HG02870 (cell line): ENCODE measurements around the gene ZFP36.
"Not testable (repeated sequence)": the region's sequence is repeated elsewhere in the genome, so short reads cannot be mapped to it uniquely, and the experiment has no call there.

ENCODE experiments used
- ATAC-seq: cut with Tn5 transposase; IDR thresholded peaks from one replicate; pipeline ENCODE4 v1.9.1; 2021; ENCODE audit warnings: mild to moderate bottlenecking, moderate library complexity; ENCODE audit not compliant: unreplicated experiment

The ZFP36 gene

DNA sequence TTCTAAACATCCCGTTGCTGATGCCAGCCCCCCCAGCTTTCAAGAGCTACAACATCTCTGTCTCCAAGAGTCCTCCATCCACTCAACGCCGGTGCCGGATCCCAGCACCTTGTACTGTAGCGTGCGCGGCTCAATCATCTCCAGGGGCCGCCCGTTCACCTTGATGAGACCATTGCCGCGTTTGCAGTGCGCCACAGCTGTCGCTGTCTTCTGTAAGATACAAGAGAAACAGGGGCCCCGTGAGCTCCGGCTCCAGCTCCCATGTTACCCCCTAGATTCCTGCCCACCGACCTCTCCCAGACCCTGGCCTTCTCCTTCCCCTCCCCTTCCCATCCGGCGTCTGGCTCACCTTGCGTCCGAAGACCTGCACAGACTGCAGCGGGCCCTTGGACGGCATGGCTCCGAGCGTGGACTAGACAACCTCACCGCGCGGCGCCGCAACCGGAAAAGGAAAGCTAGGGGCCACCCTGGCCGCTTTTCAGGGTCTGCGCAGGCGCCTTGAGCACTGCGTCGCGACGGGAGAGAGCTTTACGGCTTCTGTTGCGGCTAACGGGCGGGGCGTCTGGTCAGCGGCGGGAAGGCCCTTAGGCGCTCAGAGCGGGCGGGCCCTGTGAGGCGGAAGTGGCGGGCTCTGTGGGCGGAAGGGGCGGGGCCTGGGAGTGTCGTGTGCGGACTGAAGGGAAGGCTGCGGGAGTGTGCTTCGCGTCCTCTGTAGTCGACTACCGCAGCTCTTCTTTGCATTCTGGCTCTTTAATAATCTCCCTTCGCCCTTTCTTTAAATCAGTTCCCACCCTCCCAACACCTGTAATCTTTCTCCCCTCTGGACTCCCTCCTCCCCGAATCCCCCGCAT, 29.1 kb downstream of the ZFP36 start, which contains the start of gene RPS16:
RPS16 (minus strand) TSS at position 451 of the 851 bp plus-strand sequence; CDS start at position 397, 54 bp downstream.
- ATAC-seq: peak; percentile 67

- ATAC-seq: no peak
Observed at GRCh38 chr19:39436350-39436716, 29.7 kb downstream of the ZFP36 start.

GRCh38 chr19:39438270-39438934, 31.8 kb downstream of the ZFP36 start:
- ATAC-seq: no peak

- no peak for ATAC-seq
Observed at GRCh38 chr19:39444598-39445195, 38.0 kb downstream of the ZFP36 start.

DNA sequence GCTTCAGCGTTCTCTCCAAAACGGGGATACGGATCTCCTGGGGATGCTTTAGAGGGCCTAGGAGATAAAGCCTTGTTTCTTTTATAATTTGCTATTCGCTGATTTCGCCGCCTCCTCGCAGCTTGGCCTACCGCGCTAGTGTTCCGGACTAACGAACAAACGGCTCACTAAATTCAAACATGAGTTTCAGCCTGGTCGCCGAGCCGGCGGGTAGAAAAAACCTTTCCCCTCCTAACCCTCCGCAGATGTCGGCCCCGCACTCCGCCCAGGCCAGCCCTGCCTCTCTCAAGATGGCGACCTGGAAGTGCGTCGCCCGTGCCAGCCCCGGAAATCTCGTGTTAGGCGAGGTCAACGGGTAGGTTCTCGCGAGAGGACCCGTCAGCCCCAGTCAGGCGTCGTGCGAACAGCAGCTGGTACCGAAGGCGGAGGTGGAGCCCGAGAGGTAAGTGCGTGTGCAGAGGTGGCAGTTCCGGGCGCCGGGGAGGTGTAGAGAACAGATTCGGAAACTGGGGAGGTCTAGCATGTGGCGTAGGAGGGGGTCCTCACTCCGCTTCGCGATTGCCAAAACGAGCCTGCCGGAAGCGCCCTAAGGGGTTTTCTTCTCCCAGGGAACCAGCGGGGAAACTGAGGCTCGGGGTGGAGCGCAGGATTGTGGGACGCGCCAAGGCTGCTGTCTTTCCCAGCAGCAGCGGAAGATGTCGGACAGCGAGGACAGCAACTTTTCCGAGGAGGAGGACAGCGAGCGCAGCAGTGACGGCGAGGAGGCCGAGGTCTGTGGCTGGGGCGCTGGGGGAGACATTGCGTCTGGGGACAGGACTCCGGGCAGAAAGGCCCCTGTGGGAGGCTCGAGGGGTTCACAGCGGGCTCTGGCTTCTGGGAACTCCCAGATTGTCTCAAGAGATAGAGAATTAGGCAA, 38.8 kb downstream of the ZFP36 start, which contains the start of gene SUPT5H:
SUPT5H (plus strand) TSS at position 387 of the 916 bp plus-strand sequence; CDS start at position 696, 309 bp downstream.
- peak; percentile 78 for ATAC-seq

DNA sequence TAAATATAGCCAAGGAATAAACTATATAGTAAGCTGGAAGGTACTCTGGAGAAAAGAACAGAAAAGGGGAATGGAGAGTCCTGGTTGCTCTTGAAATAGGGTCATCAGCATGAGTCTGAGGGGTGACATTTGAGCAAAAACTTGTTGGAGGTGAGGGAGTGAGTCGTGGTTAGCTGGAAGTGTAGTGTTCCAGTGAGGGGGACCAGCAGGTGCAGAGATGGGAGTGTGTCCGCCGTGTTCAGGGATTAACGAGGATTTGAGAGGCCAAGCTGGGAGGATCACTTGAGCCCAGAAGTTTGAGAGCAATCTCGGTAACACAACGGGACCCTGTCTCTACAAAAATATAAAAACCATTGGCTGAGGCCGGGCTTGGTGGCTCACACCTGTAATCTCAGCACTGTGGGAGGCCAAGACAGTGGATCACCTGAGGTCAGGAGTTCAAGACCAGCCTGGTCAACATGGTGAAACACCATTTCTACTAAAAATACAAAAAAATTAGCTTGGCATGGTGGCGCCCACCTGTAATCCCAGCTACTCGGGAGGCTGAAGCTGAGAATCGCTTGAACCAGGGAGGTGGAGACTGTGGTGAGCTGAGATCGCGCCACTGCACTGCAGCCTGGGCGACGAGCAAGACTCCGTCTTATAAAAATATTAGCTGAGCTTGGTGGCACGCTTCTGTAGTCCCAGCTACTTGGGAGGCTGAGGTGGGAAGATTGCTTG, 39.9 kb downstream of the ZFP36 start:
- no peak for ATAC-seq

DNA sequence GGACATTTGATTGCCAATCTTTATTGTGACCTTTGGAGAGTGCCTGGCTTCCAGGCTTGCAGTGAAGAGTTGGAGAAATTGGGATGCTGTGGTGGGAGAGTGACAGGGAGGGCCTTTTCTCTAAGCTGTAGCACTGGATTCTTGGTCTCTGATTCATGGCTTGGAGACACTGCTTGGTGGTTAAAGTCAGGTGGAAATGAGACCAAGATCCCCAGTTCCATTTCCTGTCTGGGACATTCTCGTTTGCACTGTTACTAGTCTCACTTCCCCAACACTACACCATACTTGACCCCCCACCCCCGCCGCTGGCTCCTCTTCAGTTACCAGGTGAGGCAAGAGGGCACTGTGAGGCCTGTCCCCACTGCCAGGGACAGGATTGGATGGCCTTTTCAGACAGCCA, 41.6 kb downstream of the ZFP36 start:
- no peak for ATAC-seq

- no peak for ATAC-seq
Observed at GRCh38 chr19:39449116-39449797, 42.6 kb downstream of the ZFP36 start.

DNA sequence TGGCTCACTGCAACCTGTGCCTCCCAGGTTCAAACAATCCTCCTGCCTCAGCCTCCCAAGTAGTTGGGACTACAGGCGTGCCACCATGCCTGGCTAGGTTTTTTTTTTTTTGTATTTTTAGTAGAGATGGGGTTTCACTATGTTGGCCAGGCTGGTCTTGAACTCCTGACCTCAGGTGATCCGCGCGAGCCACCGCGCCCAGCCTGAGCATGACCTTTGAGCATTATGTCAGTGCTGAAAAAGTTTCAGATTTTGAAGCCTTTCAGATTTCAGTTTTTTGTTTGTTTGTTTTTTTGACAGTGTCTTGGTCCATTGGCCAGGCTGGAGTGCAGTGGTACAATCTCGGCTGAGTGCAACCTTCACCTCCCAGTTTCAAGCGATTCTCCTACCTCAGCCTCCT, 44.6 kb downstream of the ZFP36 start:
- not testable (repeated sequence) for ATAC-seq
